Astrocyte (in vitro differentiated cells and primary cell): ENCODE data around the gene FOLR2.
"Not testable (repeated sequence)": the region's sequence is repeated elsewhere in the genome, so short reads cannot be mapped to it uniquely, and the experiment has no call there.

ENCODE experiments used
- CTCF ChIP-seq: IDR thresholded peaks from 2 replicates; pipeline ENCODE4 v1.5.1; 2011; ENCODE audit warnings: low read depth, mild to moderate bottlenecking, inconsistent platforms, low read length, moderate library complexity; ENCODE audit not compliant: insufficient read depth
- EZH2 ChIP-seq: IDR thresholded peaks from 2 replicates; pipeline ENCODE4 v1.6.1; 2012; ENCODE audit warnings: mild to moderate bottlenecking, low read length, inconsistent platforms; ENCODE audit not compliant: insufficient read depth

GRCh38 chr11:72206794-72207193, 9.8 kb upstream of the FOLR2 start:
- TF ChIP-seq CTCF, EZH2: not testable (repeated sequence)
